Mucosa of stomach (tissue), 1 donor: ENCODE data around the gene YPEL5.
"Not testable (repeated sequence)": the region's sequence is repeated elsewhere in the genome, so short reads cannot be mapped to it uniquely, and the experiment has no call there.

ENCODE experiments used
- H3K27me3 ChIP-seq: one replicate; pipeline ENCODE4 v1.7.0; 2013; ENCODE audit warnings: mild to moderate bottlenecking, low read length; ENCODE audit not compliant: control insufficient read depth, insufficient read depth
- H3K36me3 ChIP-seq: one replicate; pipeline ENCODE4 v1.7.0; 2013; ENCODE audit warnings: low read length; ENCODE audit not compliant: control insufficient read depth, insufficient read depth
- H3K4me1 ChIP-seq: one replicate; pipeline ENCODE4 v1.7.0; 2013; ENCODE audit warnings: mild to moderate bottlenecking, low read length; ENCODE audit not compliant: control insufficient read depth, insufficient read depth
- H3K4me3 ChIP-seq: one replicate; pipeline ENCODE4 v1.7.0; 2013; ENCODE audit warnings: low read length
- H3K9ac ChIP-seq: one replicate; pipeline ENCODE4 v1.7.0; 2013; ENCODE audit warnings: mild to moderate bottlenecking, low read length, moderate library complexity
- H3K9me3 ChIP-seq: one replicate; pipeline ENCODE4 v1.7.0; 2013; ENCODE audit warnings: mild to moderate bottlenecking, low read length, moderate library complexity; ENCODE audit not compliant: control insufficient read depth
- donor health status: Pancreatic carcinoma.

The YPEL5 gene

DNA sequence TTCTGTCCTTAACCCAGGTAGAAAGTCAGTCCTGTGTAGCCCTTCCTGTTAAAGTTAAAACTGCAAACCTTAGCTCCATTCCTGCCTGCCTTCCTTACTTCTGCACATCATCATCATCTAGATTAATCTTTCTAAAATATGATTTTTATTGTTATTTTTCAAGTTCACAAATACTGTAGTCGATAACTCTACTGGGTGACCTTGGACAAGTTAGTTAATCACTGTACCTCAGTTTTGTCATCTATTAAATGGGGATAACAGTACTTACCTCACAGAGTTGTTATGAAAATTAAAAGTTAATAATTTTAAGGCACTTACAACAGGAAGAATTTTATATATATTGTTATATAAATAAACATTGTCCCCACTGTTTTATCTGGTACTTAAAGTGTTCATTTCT is 2.5 kb upstream of the YPEL5 start:
- peaks cover 1% of the 10 kb centered on the region for H3K27me3 ChIP-seq
- H3K4me1 ChIP-seq: peaks cover 8% of the 10 kb centered on the region
- H3K9ac ChIP-seq: no peak overlapping the region
- no peaks in the 10 kb centered on the region for H3K9me3 ChIP-seq
- H3K4me3 ChIP-seq: no peak overlapping the region
- H3K36me3 ChIP-seq: no peaks in the 10 kb centered on the region

DNA sequence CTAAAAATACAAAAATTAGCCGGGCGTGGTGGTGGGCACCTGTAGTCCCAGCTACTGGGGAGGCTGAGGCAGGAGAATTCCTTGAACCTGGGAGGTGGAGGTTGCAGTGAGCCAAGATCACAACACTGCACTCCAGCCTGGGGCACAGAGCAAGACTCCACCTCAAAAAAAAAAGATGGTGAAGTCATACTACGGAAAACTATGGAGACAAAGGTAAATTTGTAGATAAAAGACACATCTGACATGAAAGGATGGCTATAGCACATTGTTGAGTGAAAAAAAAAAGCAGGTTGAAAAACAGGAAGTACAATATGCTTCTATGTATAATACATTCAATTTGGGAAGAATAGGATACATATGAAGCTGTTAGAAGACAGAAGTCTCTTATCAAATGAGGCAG is 1.9 kb upstream of the YPEL5 start:
- not testable (repeated sequence) for H3K9ac ChIP-seq, H3K4me3 ChIP-seq, H3K36me3 ChIP-seq, H3K27me3 ChIP-seq, H3K9me3 ChIP-seq
- H3K4me1 ChIP-seq: peaks cover 14% of the 10 kb centered on the region

GRCh38 chr2:30145826-30146336 is 926 bp upstream of the YPEL5 start:
- no peaks in the 10 kb centered on the region for H3K27me3 ChIP-seq
- no peaks in the 10 kb centered on the region for H3K36me3 ChIP-seq
- H3K9me3 ChIP-seq: no peaks in the 10 kb centered on the region
- H3K4me1 ChIP-seq: peaks cover 20% of the 10 kb centered on the region
- H3K9ac ChIP-seq: peak overlapping the region; percentile 65
- peak overlapping the region; percentile 21 for H3K4me3 ChIP-seq

- Histone ChIP-seq H3K36me3 (no peaks in the 10 kb centered on the region), H3K9me3 (no peaks in the 10 kb centered on the region), H3K4me3 (no peak overlapping the region), H3K4me1 (peaks cover 22% of the 10 kb centered on the region), H3K9ac (peak overlapping the region; percentile 97), H3K27me3 (no peaks in the 10 kb centered on the region)
These were observed 448 bp downstream of the YPEL5 start for GRCh38 chr2:30147196-30147714.

- Histone ChIP-seq H3K9ac (peak overlapping the region; percentile 97), H3K4me1 (peaks cover 22% of the 10 kb centered on the region), H3K4me3 (peak overlapping the region; percentile 49), H3K36me3 (no peaks in the 10 kb centered on the region), H3K27me3 (no peaks in the 10 kb centered on the region), H3K9me3 (no peaks in the 10 kb centered on the region)
These were observed 1.2 kb downstream of the YPEL5 start for GRCh38 chr2:30147715-30148610.

DNA sequence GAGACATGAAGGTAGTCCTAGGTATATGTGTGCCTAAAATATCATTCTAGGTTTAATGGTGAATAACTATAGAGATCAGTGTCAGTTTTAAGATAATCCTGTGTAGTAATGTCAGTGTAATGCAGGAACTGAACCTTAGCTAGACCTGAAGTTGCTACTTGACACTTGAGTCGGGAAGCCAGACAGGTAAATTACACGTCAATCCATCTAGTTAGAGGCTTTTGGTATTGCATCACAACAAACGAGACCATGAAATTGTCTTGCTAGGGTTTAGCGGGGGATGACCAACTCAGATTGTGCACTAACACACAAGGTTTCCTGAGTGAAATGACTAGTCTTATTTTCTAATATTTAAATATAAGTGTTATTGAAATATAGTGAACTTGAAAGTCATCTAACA is 2.0 kb downstream of the YPEL5 start:
- Histone ChIP-seq H3K27me3 (no peaks in the 10 kb centered on the region), H3K9ac (no peak overlapping the region), H3K4me3 (no peak overlapping the region), H3K4me1 (peaks cover 22% of the 10 kb centered on the region), H3K9me3 (no peaks in the 10 kb centered on the region), H3K36me3 (no peaks in the 10 kb centered on the region)

DNA sequence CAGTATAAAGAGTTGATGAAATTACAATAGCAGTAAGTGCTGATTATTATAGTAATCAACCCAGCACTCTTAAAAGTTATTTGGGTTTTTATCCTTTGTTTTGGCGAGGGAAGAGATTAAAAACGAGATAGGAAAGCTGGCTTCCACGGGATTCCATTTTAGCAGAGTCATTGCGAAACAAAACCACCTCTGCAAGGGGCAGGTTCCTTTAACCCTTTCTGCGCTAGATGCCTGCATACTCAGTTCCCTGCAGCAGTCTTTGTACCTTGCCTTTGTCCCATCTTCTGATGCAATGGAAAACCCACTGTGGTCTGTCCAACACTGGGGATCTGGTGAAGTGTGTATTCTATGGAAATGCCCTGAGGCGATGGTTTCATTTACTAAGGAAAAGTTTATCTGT is 2.7 kb downstream of the YPEL5 start:
- Histone ChIP-seq H3K4me3 (no peak overlapping the region), H3K9ac (no peak overlapping the region), H3K27me3 (no peaks in the 10 kb centered on the region), H3K9me3 (no peaks in the 10 kb centered on the region), H3K4me1 (peaks cover 22% of the 10 kb centered on the region), H3K36me3 (no peaks in the 10 kb centered on the region)

DNA sequence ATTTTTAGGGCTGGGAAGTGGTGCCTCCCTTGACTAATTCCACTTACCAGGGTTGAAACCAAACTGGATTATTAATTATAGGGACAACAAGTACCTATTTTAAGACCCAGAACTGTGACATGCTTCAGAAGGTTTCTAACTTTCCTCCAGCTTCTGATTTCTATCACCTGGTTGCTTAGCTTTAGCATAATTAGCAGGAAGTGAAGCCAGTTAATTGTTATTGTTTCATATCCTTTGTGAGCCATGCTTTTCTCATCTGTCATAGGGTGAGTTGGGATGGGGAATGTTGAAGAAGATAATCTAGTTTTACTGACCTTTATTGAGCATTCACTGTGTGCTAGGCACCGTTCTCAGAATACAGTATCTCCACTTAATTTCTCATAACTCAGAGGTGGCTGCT is 3.2 kb downstream of the YPEL5 start:
- Histone ChIP-seq H3K4me1 (peaks cover 22% of the 10 kb centered on the region), H3K9me3 (no peaks in the 10 kb centered on the region), H3K4me3 (no peak overlapping the region), H3K27me3 (no peaks in the 10 kb centered on the region), H3K9ac (no peak overlapping the region), H3K36me3 (no peaks in the 10 kb centered on the region)

- no peak overlapping the region for H3K9ac ChIP-seq
- no peak overlapping the region for H3K4me3 ChIP-seq
- H3K27me3 ChIP-seq: no peaks in the 10 kb centered on the region
- peaks cover 24% of the 10 kb centered on the region for H3K4me1 ChIP-seq
- H3K9me3 ChIP-seq: no peaks in the 10 kb centered on the region
- H3K36me3 ChIP-seq: no peaks in the 10 kb centered on the region
These were observed 4.0 kb downstream of the YPEL5 start for GRCh38 chr2:30150786-30151185.

GRCh38 chr2:30152385-30152784 is 5.6 kb downstream of the YPEL5 start:
- Histone ChIP-seq H3K4me3 (no peak overlapping the region), H3K36me3 (peaks cover 2% of the 10 kb centered on the region), H3K4me1 (peaks cover 28% of the 10 kb centered on the region), H3K27me3 (no peaks in the 10 kb centered on the region), H3K9me3 (no peaks in the 10 kb centered on the region), H3K9ac (no peak overlapping the region)

DNA sequence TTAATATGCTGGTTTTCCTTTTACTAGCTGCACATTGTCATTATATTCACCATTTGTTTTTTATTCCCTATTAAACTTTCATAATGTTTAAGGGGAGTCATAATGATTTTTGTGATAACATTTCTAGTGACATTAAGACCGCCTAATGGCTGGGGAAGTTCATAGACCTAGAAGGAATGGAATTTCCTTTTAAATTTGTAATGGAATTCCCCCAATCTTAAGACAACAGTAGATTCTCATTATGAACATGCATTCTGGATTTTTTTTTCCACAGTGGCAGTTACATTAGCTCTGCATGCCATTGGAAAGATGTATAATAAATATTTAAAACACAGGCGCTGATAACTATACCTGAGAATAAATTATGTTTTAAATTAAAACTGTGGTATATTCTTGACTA is 8.4 kb downstream of the YPEL5 start:
- peaks cover 11% of the 10 kb centered on the region for H3K4me1 ChIP-seq
- H3K27me3 ChIP-seq: no peaks in the 10 kb centered on the region
- H3K36me3 ChIP-seq: peaks cover 8% of the 10 kb centered on the region
- H3K4me3 ChIP-seq: no peak overlapping the region
- H3K9me3 ChIP-seq: no peaks in the 10 kb centered on the region
- no peak overlapping the region for H3K9ac ChIP-seq

DNA sequence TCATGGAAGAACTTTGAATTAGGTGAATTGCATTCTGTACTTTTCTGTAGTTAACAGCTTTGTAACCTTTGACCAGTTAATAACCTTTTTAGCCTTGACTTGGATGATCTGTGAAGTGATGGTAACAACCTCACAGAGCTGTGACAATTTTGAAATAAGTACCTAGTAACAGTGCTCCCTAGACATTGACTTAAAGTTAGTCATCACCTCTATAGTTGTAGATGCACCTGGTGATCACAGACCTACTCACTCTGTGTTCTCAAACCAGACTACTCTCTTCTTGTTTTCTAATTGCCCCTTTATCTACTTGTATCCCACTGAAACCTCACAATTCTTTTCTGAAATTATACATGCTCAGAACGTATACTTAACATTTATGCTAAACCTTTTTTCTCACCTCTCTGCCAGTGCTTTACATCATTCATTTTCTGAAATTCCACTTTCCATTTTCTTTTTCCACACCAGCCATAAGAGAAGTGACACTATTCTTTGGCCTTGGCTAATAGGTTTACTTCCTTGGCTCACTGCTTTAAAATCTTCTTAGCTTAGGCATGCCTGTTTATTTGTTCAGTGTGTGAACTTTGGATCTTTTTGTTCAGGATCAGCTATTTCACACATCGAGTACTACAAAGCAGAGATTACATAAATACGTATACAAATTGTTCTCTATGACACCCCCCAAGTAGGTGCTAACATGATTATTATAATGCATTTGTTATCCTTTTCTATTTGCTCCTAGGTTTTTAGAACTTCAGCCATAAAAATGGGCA is 9.3 kb downstream of the YPEL5 start:
- Histone ChIP-seq H3K9me3 (no peaks in the 10 kb centered on the region), H3K4me1 (peaks cover 7% of the 10 kb centered on the region), H3K4me3 (no peak overlapping the region), H3K36me3 (peaks cover 8% of the 10 kb centered on the region), H3K27me3 (no peaks in the 10 kb centered on the region), H3K9ac (no peak overlapping the region)
